Uterus (tissue), 4 donors: ENCODE data around the gene CPVL. TPM values are rescaled to one million over a fixed set of nuclear protein-coding genes. Genes with fewer than 3 reads are reported as not detected.

Source experiments
- DNase-seq, 2 donors: peaks; one replicate each; pipeline ENCODE4 v3.0.0-alpha.2; 2019 to 2020
- H3K27ac ChIP-seq, 2 donors: fragments of 200-600 bp; sonication (generic); 1 replicate in 1 of 2; 2 replicates in 1 of 2; pipeline ENCODE4 v1.5.1; 2016 to 2018
- H3K27me3 ChIP-seq, 2 donors: fragments of 200-600 bp; sonication (generic); one replicate each; pipeline ENCODE4 v1.5.1; 2018 to 2019; ENCODE audit warnings: control low read depth in 1 of 2
- H3K36me3 ChIP-seq, 2 donors: fragments of 200-600 bp; sonication (generic); one replicate each; pipeline ENCODE4 v1.5.1; 2019; ENCODE audit warnings: control low read depth in 1 of 2
- H3K4me1 ChIP-seq, 2 donors: fragments of 200-600 bp; sonication (generic); one replicate each; pipeline ENCODE4 v1.5.1; 2018 to 2019; ENCODE audit warnings: control low read depth in 1 of 2
- H3K4me3 ChIP-seq, 2 donors: fragments of 200-600 bp; sonication (generic); 1 replicate in 1 of 2; 2 replicates in 1 of 2; pipeline ENCODE4 v1.5.1; 2018 to 2019; ENCODE audit warnings: mild to moderate bottlenecking in 1 of 2
- H3K9me3 ChIP-seq, 2 donors: fragments of 200-600 bp; sonication (generic); one replicate each; pipeline ENCODE4 v1.5.1; 2019; ENCODE audit warnings: control low read depth in 1 of 2
- CTCF ChIP-seq, 4 experiments: fragments of 200-600 bp in 2 of 4; fragments of 450-650 bp in 2 of 4; sonication (generic) in 2 of 4; IDR thresholded peaks; one replicate each; pipeline ENCODE4 v1.5.1; 2016 to 2019; ENCODE audit warnings: antibody characterized with exemption in 4 of 4, mild to moderate bottlenecking in 2 of 4, moderate library complexity in 1 of 4
- POLR2A ChIP-seq, 2 donors: fragments of 450-650 bp; IDR thresholded peaks; one replicate each; pipeline ENCODE4 v1.6.1; 2016; ENCODE audit warnings: antibody characterized with exemption in 2 of 2, mild to moderate bottlenecking in 1 of 2, moderate library complexity in 1 of 2
- intact Hi-C: fragments of 100-400 bp; cut with DNase I; formaldehyde crosslinking; loops from one replicate; pipeline ENCODE4 v1.15.1; 2023; ENCODE audit warnings: low total_unique reads
- total RNA-seq, 4 donors: library from RNA; depleted of rRNA in 3 of 4; stranded (reverse); fragments of >200 nt in 3 of 4; gene quantifications; one replicate each; pipeline versions ENCODE4 v1.1.0 to v1.2.4, GENCODE V29; 2014 to 2023
- donor health status: DM: yes; HTN: yes; CAD: no.

Gene CPVL
- total RNA-seq, 4 donors from 2014 or later = 8.5 to 21.1 (median 14.5) TPM

DNA sequence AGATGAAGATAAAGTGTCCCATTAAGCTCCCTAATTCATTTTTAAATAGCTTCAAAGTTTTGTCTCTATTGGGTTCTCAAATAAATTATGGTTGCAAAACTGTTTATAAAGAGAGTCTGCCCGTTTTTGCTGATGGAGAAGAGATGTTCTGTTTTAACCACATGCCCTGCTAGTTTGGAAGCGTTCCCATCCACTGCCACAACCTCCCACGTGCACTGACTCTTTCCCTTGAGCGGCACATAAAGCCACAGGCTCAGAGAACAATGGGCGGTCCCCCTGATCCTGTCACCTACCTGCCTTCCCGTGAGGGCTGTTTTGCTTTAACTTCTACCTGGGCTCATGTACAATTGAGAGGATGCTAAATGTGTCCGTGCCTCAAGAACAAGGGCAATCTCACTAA is 65.5 kb downstream of the CPVL start:
- Histone ChIP-seq H3K36me3 (no peaks in the 10 kb centered on the region), H3K9me3 (no peaks in the 10 kb centered on the region), H3K4me1 (no peaks in the 10 kb centered on the region), H3K27ac (no peak overlapping the region), H3K27me3 (no peaks in the 10 kb centered on the region), H3K4me3 (no peak overlapping the region)
- no peak for TF ChIP-seq CTCF (IDR thresholded peaks at IDR 0.05)
- TF ChIP-seq POLR2A (IDR thresholded peaks at IDR 0.05) = no peak
- intact Hi-C loops = no loop called here
- no peak for DNase-seq

DNA sequence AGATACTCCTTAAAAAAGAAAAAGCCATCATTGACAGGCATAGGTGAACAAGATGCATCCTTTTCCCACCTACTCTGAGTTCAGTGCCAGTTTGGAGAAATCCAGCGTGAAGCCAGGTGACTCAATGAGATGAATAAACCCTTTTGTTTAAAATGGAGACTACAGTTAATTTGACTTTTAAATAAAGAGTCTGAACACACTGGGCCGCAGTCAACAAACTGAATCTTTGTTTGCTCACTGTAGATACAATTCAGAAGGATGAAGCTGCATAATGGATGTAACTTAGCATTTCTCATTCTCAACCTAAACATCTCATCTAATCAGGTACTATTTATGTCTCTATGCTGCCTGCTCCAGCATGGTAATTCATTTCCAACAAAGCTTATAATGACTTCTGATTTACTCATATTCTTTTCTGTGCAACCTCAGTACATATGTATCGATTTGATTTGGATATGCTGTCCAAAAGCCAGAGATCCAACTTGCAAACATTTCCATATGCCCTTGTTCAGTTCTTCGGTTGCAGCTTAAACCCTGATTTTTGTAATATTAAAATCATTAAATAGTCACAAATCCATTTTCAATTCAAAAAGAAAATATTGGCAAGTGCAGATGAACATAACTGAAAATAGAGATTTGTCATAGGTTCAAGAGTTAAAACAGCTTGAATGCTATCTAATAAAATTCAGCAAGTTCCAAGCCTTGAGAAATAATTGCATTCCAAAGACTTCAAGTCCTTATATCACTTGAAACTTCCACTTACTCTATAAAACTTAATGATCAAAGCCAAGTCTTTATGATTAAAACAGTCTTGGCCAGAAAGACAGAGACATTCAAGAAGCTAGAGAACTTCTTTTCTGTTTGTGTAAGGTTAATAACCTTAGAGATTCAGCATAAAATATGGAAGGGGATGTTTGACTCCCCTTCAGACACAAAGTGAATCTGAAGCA is 67.8 kb downstream of the CPVL start:
- H3K9me3 ChIP-seq = no peaks in the 10 kb centered on the region
- no peak overlapping the region for H3K27ac ChIP-seq
- H3K27me3 ChIP-seq = no peaks in the 10 kb centered on the region
- intact Hi-C loops = no loop called here
- no peak for DNase-seq
- no peaks in the 10 kb centered on the region for H3K4me1 ChIP-seq
- H3K4me3 ChIP-seq = no peak overlapping the region
- TF ChIP-seq POLR2A (IDR thresholded peaks at IDR 0.05) (no peak), CTCF (IDR thresholded peaks at IDR 0.05) (no peak)
- no peaks in the 10 kb centered on the region for H3K36me3 ChIP-seq

GRCh38 chr7:29077854-29078253 is 68.5 kb downstream of the CPVL start:
- intact Hi-C loops = no loop called here
- TF ChIP-seq POLR2A (IDR thresholded peaks at IDR 0.05) = no peak
- no peak for TF ChIP-seq CTCF (IDR thresholded peaks at IDR 0.05)
- Histone ChIP-seq H3K4me1 (no peaks in the 10 kb centered on the region), H3K27ac (no peak overlapping the region), H3K9me3 (no peaks in the 10 kb centered on the region), H3K27me3 (no peaks in the 10 kb centered on the region), H3K4me3 (no peak overlapping the region), H3K36me3 (no peaks in the 10 kb centered on the region)
- no peak for DNase-seq

GRCh38 chr7:29077176-29077575 is 69.2 kb downstream of the CPVL start:
- H3K9me3 ChIP-seq = no peaks in the 10 kb centered on the region
- no peak overlapping the region for H3K27ac ChIP-seq
- H3K4me3 ChIP-seq = no peak overlapping the region
- no peaks in the 10 kb centered on the region for H3K36me3 ChIP-seq
- H3K4me1 ChIP-seq = no peaks in the 10 kb centered on the region
- no peaks in the 10 kb centered on the region for H3K27me3 ChIP-seq
- no peak for DNase-seq
- TF ChIP-seq POLR2A (IDR thresholded peaks at IDR 0.05) = no peak
- TF ChIP-seq CTCF (IDR thresholded peaks at IDR 0.05) = no peak
- intact Hi-C loops = no loop called here

- Histone ChIP-seq H3K4me3 (no peak overlapping the region), H3K9me3 (no peaks in the 10 kb centered on the region), H3K27me3 (no peaks in the 10 kb centered on the region), H3K36me3 (no peaks in the 10 kb centered on the region), H3K27ac (no peak overlapping the region), H3K4me1 (no peaks in the 10 kb centered on the region)
- TF ChIP-seq CTCF (IDR thresholded peaks at IDR 0.05) = no peak
- TF ChIP-seq POLR2A (IDR thresholded peaks at IDR 0.05) = no peak
- intact Hi-C loops = no loop called here
- DNase-seq = no peak
Observed at GRCh38 chr7:29076631-29077030, 69.7 kb downstream of the CPVL start.
